Aorta (tissue), 5 donors: ENCODE results near the gene PLPP4. TPM values are rescaled to one million over a fixed set of nuclear protein-coding genes. Genes with fewer than 3 reads are reported as not detected.

Experiments used
- ATAC-seq: fragments of 200-7000 bp; cut with Tn5 transposase; one replicate; pipeline ENCODE4 v1.9.1; 2022; ENCODE audit warnings: moderate library complexity; ENCODE audit not compliant: low FRiP score
- DNase-seq, 2 donors: peaks; one replicate each; pipeline ENCODE4 v3.0.0-alpha.2; 2020
- H3K27ac ChIP-seq, 2 donors: one replicate each; pipeline ENCODE4 v1.5.1; 2013; ENCODE audit warnings: low read length in 2 of 2, mild to moderate bottlenecking in 2 of 2, moderate library complexity in 2 of 2, control low read depth in 1 of 2, inconsistent platforms in 1 of 2, low read depth in 1 of 2
- H3K27me3 ChIP-seq, 2 donors: one replicate each; pipeline ENCODE4 v1.6.1; 2013; ENCODE audit warnings: control low read depth in 1 of 2, low read length in 1 of 2, mild to moderate bottlenecking in 1 of 2, moderate library complexity in 1 of 2; ENCODE audit not compliant: insufficient read depth in 2 of 2, control insufficient read depth in 1 of 2
- H3K36me3 ChIP-seq, 2 donors: one replicate each; pipeline ENCODE4 v1.6.1; 2013; ENCODE audit warnings: control low read depth in 1 of 2, low read length in 1 of 2, mild to moderate bottlenecking in 1 of 2; ENCODE audit not compliant: insufficient read depth in 2 of 2, control insufficient read depth in 1 of 2
- H3K4me1 ChIP-seq, 2 donors: one replicate each; pipeline ENCODE4 v1.6.1; 2013; ENCODE audit warnings: low read length in 2 of 2, control low read depth in 1 of 2, mild to moderate bottlenecking in 1 of 2, moderate library complexity in 1 of 2; ENCODE audit not compliant: insufficient read depth in 2 of 2, control insufficient read depth in 1 of 2
- H3K4me3 ChIP-seq, 2 donors: one replicate each; pipeline ENCODE4 v1.5.1; 2013; ENCODE audit warnings: low read length in 2 of 2, control low read depth in 1 of 2, mild to moderate bottlenecking in 1 of 2
- H3K9me3 ChIP-seq: one replicate; pipeline ENCODE4 v1.6.1; 2013; ENCODE audit warnings: mild to moderate bottlenecking, low read length; ENCODE audit not compliant: control insufficient read depth
- WGBS, 2 donors: extraction: QIAGEN DNeasy Blood & Tissue Kit; methylation state at CpG; one replicate each; pipeline ENCODE4 v1.1.7; 2013; 5-methylcytosine and 5-hydroxymethylcytosine counted together
- intact Hi-C, 2 donors: fragments of 100-400 bp; cut with DNase I; formaldehyde crosslinking; loops; one replicate each; pipeline versions ENCODE4 v1.14.2 to v1.15.0; 2022
- polyA plus RNA-seq, 2 donors: library from polyadenylated mRNA; stranded (reverse); fragments of 200-250 nt; gene quantifications; one replicate each; pipeline ENCODE4 v1.2.3, GENCODE V29; 2013
- total RNA-seq, 2 donors: library from RNA; stranded (reverse); fragmentation: NEBNext Ultra II Directional; extraction: Animal tissue kit (Norgen Biotek cat#: 25700); gene quantifications; one replicate each; pipeline ENCODE4 v1.2.1, GENCODE V29; 2021
- donor health status: healthy with polysubstance abuse.
- donor health status: Bipolar disorder and iron deficiency.
- donor health status: DM: no; HTN: no; CAD: no.
- donor health status: DM: no; HTN: no; CAD: no.
- donor health status: DM: yes; HTN: yes; CAD: no.

Gene PLPP4
- total and polyA plus RNA-seq, 4 donors = not detected

DNA sequence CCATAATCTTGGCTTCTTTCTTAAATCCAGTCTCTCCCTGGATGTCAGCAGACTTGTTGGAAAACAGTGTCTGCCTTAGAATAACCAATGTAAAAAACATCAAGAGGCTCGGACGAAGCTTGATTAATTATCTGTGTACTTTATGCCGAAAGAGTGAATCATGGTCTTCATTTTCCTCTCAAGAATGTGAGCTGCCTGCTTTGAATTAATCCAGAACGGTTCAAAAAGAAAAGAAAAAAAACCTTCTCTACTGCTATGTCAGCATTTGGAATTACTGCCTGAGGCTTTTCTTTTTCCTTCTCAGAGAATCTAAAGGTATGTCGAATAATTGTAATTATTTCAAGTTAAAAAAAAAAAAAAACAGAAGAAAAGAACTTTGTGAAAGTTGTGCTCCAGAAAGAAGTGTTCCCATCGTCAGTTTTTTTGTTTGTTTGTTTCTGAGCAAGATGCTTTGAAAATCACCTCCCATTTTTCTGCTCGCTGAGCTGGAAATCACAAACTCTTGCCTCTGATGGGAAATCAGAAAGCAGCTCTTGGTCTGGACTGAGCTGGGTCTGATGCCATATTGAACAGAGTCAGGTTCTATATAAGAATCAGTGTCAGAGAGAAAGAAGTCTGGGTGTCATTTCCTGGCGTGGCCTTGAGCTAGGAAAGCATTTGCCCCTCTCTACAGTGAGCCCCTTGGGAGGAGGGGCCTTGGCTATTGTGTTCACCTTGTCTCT is 20.2 kb downstream of the PLPP4 start:
- ATAC-seq (no peak), DNase-seq (no peak)
- intact Hi-C loops = no loop called here
- peaks cover 2% of the 10 kb centered on the region for H3K9me3 ChIP-seq
- no peak overlapping the region for H3K4me3 ChIP-seq
- H3K4me1 ChIP-seq = no peaks in the 10 kb centered on the region
- no peaks in the 10 kb centered on the region for H3K27me3 ChIP-seq
- 20% methylated on average over 8 of the region's 8 CpGs for WGBS, 2 donors
- H3K36me3 ChIP-seq = no peaks in the 10 kb centered on the region
- no peak overlapping the region for H3K27ac ChIP-seq

DNA sequence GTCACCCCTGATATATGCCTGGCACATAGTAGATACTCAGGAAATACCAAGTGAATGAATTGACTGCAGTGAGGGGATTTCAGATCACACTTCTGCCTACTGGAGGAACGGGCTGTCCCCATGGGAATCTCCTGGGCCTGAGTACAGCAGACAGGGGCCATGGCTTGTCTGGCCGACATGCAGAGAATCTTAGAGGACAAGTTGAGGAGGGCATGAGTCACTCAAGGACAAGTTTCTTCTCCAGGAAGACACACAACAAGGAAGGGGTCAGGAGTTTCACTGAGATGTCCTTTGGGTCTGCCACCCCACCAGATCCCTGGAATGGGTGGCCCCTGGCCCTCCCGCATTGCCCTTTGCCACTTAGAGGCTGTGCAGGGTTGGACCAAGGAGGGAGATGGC is 20.7 kb downstream of the PLPP4 start:
- 42 to 43% methylated on average over 3 of the region's 3 CpGs for WGBS, 2 donors
- Histone ChIP-seq H3K27me3 (no peaks in the 10 kb centered on the region), H3K27ac (no peak overlapping the region), H3K4me1 (no peaks in the 10 kb centered on the region), H3K36me3 (no peaks in the 10 kb centered on the region), H3K4me3 (no peak overlapping the region), H3K9me3 (peaks cover 2% of the 10 kb centered on the region)
- DNase-seq (no peak), ATAC-seq (no peak)
- intact Hi-C loops = no loop called here

DNA sequence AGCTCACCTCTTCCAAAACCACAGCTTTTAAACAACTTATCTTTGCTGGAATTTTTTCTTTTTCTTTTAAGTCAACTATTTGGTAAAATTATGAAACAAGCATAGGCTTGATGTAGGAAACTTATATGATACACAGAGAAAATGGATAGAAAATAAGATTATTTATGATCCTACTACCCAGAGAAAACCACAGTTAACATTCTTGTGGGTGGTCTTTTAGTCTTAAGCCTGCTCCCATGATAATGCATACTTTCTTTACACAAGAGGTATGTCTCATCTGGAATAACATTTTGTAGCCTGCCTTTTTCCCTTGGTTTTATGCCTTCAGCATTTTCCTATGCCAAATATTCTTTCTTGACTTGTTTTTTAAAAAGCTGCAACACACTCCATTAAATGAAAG is 21.4 kb downstream of the PLPP4 start:
- H3K9me3 ChIP-seq = peaks cover 3% of the 10 kb centered on the region
- H3K27ac ChIP-seq = no peak overlapping the region
- no peaks in the 10 kb centered on the region for H3K27me3 ChIP-seq
- no peak for ATAC-seq
- intact Hi-C loops = no loop called here
- no peaks in the 10 kb centered on the region for H3K4me1 ChIP-seq
- DNase-seq = no peak
- H3K36me3 ChIP-seq = no peaks in the 10 kb centered on the region
- H3K4me3 ChIP-seq = no peak overlapping the region

DNA sequence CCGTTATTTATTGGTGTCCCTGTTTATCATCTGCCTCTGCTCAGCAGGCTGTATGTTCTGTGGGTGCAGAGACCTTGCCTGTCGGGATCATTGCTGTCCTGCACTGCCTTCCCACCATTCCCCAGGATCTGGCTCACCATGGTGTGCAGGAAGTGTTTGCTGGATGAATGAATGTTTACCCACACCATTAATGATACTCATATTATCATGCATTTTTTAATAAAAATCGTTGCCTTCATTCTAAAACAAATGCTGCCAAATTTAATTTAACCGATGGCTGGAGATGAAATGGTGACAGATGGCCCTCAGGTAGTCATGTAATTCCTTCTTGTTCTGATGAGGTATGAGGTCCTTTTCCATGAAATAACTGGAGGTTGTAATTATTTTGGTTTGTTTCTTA is 22.5 kb downstream of the PLPP4 start:
- H3K4me1 ChIP-seq = no peaks in the 10 kb centered on the region
- ATAC-seq (no peak), DNase-seq (no peak)
- intact Hi-C loops = no loop called here
- H3K4me3 ChIP-seq = no peak overlapping the region
- no peaks in the 10 kb centered on the region for H3K27me3 ChIP-seq
- H3K9me3 ChIP-seq = peaks cover 4% of the 10 kb centered on the region
- no peaks in the 10 kb centered on the region for H3K36me3 ChIP-seq
- H3K27ac ChIP-seq = no peak overlapping the region
- 74 to 77% methylated on average over 4 of the region's 4 CpGs for WGBS, 2 donors

DNA sequence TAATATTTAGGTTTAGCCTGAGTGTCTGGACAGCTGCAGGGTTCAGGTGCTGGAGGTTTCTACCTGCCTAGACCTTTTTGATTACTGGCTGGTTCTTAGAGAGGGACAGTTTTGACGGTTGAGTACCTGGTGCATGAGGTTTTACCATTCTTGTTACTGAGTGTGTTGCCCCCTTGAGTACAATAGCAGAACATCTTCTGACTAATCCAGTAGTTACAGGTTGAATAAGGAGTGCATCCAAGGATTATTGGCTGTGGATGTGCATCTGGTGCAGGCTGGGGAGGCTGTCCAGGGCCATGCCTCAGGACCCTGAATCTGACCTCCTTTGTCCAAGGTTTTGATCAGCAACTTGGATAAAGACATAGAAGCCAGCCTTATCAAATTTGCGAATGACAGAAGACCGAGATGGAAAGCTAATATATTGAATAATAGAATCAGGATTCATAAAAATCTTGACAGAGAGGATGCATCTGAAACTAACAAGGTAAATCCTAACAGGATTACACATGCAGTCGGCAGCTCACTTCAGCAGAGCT is 23.1 kb downstream of the PLPP4 start:
- H3K27ac ChIP-seq = no peak overlapping the region
- intact Hi-C loops = no loop called here
- peaks cover 4% of the 10 kb centered on the region for H3K9me3 ChIP-seq
- no peaks in the 10 kb centered on the region for H3K4me1 ChIP-seq
- no peaks in the 10 kb centered on the region for H3K36me3 ChIP-seq
- ATAC-seq = no peak
- WGBS, 2 donors = 68 to 69% methylated on average over 4 of the region's 4 CpGs
- no peak overlapping the region for H3K4me3 ChIP-seq
- no peak for DNase-seq
- H3K27me3 ChIP-seq = no peaks in the 10 kb centered on the region

DNA sequence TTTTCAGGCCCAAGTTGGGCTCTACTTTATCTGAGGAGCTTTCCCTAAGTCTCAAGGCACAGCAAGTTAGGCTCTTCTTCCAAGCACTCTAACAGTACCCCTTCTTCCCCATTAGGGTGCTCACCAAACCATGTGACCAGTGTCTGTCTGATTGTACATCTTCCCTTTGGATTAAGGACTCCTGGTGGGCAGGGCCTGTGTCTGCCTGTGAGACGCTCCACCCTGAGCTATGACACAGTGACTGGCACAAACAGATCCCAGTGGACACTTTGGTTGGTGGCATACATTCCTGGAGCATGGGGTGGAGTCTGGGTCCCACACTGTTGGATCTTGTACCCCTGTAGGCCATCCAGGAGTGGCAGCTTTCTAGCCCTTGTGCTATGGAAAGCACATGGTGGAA is 23.8 kb downstream of the PLPP4 start:
- DNase-seq = no peak

DNA sequence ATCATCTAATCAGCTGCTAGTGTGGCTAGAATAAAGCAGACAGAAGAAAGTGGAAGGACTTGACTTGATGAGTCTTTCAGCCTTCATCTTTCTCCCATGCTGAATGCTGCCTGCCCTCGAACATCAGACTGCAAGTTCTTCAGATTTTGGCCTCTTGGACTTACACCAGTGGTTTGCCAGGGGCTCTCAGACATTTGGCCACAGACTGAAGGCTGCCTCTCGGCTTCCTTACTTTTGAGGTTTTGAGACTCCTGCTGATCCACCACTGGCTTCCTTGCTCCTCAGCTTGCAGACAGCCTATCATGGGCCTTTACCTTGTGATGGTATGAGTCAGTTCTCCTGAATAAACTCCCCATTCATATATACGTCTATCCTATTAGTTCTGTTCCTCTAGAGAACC is 26.0 kb downstream of the PLPP4 start:
- DNase-seq (no peak), ATAC-seq (no peak)
- H3K4me1 ChIP-seq = no peaks in the 10 kb centered on the region
- no peaks in the 10 kb centered on the region for H3K36me3 ChIP-seq
- intact Hi-C loops = no loop called here
- 73 to 74% methylated on average over 3 of the region's 3 CpGs for WGBS, 2 donors
- no peaks in the 10 kb centered on the region for H3K27me3 ChIP-seq
- peaks cover 4% of the 10 kb centered on the region for H3K9me3 ChIP-seq
- no peak overlapping the region for H3K27ac ChIP-seq
- no peak overlapping the region for H3K4me3 ChIP-seq

More for the DNA sequence above, 23.8 kb downstream of the PLPP4 start:
- Histone ChIP-seq H3K36me3 (no peaks in the 10 kb centered on the region), H3K4me1 (no peaks in the 10 kb centered on the region), H3K9me3 (peaks cover 4% of the 10 kb centered on the region), H3K27ac (no peak overlapping the region), H3K4me3 (no peak overlapping the region), H3K27me3 (no peaks in the 10 kb centered on the region)
- ATAC-seq = no peak
- intact Hi-C loops = no loop called here
- WGBS, 2 donors = 82 to 93% methylated on average over 1 of the region's 1 CpG

DNA sequence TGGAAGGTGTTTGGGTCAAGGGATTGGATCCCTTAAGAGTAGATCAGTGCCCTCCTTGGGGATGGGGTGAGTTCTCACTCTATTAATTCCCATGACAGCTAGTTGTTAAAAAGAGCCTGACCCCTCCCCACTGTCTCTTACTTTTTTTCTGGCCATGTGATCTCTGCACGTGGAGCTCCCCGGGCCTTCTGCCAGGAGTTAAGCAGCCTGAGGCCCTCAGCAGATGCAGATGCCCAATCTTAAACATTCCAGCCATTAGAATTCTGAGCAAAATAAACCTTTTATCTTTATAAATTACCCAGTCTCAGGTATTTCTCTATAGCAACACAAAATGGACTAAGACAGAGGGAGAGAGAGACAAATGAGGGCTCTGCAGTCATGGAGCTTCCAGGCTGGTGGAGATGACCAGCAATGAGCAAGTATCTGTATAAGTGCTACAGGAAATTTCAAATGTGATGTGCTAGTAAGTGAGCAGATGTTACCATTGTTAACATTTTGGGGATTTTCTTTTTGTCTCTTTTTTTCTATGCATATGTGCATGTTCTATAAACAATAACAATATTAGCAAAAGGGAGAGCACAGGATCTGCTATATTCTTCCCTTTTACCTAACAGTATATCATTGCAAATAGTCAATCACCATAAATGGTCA is 26.7 kb downstream of the PLPP4 start:
- DNase-seq (no peak), ATAC-seq (no peak)
- H3K27ac ChIP-seq = no peak overlapping the region
- H3K4me3 ChIP-seq = no peak overlapping the region
- no peaks in the 10 kb centered on the region for H3K4me1 ChIP-seq
- H3K36me3 ChIP-seq = no peaks in the 10 kb centered on the region
- peaks cover 4% of the 10 kb centered on the region for H3K9me3 ChIP-seq
- intact Hi-C loops = no loop called here
- 49 to 51% methylated on average over 2 of the region's 2 CpGs for WGBS, 2 donors
- H3K27me3 ChIP-seq = no peaks in the 10 kb centered on the region

DNA sequence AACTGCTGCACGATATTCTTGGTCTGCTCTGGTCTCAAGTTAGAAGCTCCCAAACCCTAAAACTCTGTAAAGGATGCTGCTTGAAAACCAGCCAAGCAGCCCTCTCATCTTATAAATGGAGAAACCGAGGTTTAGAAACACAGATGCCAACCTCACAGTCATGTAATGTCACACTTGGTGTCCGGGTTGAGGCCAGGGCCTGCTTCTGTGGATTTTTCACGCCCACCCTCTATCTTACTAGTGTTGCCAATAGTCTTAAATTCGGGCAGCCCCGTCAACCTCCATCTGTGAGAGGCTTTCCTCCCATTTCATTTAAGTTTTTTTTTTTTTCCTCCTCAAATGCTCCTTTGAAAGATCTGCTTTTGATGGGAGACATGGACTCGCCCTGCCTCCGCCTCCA is 28.9 kb downstream of the PLPP4 start:
- H3K4me1 ChIP-seq = no peaks in the 10 kb centered on the region
- DNase-seq = no peak
- no peak overlapping the region for H3K27ac ChIP-seq
- no peak overlapping the region for H3K4me3 ChIP-seq
- no peak for ATAC-seq
- H3K27me3 ChIP-seq = no peaks in the 10 kb centered on the region
- 83 to 85% methylated on average over 8 of the region's 8 CpGs for WGBS, 2 donors
- H3K36me3 ChIP-seq = no peaks in the 10 kb centered on the region
- intact Hi-C loops = no loop called here
- H3K9me3 ChIP-seq = peaks cover 4% of the 10 kb centered on the region
